Bronchial epithelial cell (primary cell): Measurements from ENCODE around the gene ARL5C. TPM values are rescaled to one million over a fixed set of nuclear protein-coding genes. Genes with fewer than 3 reads are reported as not detected.

ENCODE experiments used
- DNase-seq: peaks from one replicate; pipeline ENCODE4 v3.0.0-alpha.2; 2010; ENCODE audit warnings: low read depth
- FAIRE-seq: peaks from 2 replicates; lab custom pipeline; 2011; peaks lifted over from hg19 to GRCh38; lab: Jason Lieb, UNC
- H3K27me3 ChIP-seq: 2 replicates; pipeline ENCODE4 v1.5.1; 2011; ENCODE audit warnings: low read length; ENCODE audit not compliant: control insufficient read depth, insufficient read depth
- H3K36me3 ChIP-seq: 2 replicates; pipeline ENCODE4 v1.5.1; 2011; ENCODE audit warnings: low read length; ENCODE audit not compliant: control insufficient read depth, insufficient read depth
- H3K4me3 ChIP-seq: 2 replicates; pipeline ENCODE4 v1.5.1; 2011; ENCODE audit warnings: mild to moderate bottlenecking, low read depth, low read length, control low read depth
- CTCF ChIP-seq: IDR thresholded peaks from 2 replicates; pipeline ENCODE4 v1.5.1; 2011; ENCODE audit warnings: mild to moderate bottlenecking, moderate library complexity, low read length, control low read depth, inconsistent platforms; ENCODE audit not compliant: insufficient read depth, severe bottlenecking
- total RNA-seq: library from RNA; depleted of rRNA; stranded (reverse); fragments of >200 nt; gene quantifications from 2 replicates; pipeline ENCODE4 v1.2.1, GENCODE V29; 2014

Gene ARL5C, protein sequence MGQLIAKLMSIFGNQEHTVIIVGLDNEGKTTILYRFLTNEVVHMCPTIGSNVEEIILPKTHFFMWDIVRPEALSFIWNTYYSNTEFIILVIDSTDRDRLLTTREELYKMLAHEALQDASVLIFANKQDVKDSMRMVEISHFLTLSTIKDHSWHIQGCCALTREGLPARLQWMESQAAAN
- total RNA-seq = not detected in 2 replicates

GRCh38 chr17:39165841-39166349 lies at the start of gene ARL5C:
Gene ARL5C, minus strand, starts transcription at chr17:39166161. Its CDS starts 401 bp downstream, at chr17:39165760.
- FAIRE-seq = no peak
- no peak for TF ChIP-seq CTCF

GRCh38 chr17:39213852-39214251 lies 47.9 kb upstream of the ARL5C start:
- TF ChIP-seq CTCF = no peak
- H3K36me3 ChIP-seq = no peaks in the 10 kb centered on the region
- H3K27me3 ChIP-seq = no peaks in the 10 kb centered on the region
- FAIRE-seq (no peak), DNase-seq (peak; percentile 59)
- H3K4me3 ChIP-seq = no peak overlapping the region

More at GRCh38 chr17:39165841-39166349, at the start of gene ARL5C:
- no peak for DNase-seq
- H3K27me3 ChIP-seq = peaks cover 5% of the 10 kb centered on the region
- H3K4me3 ChIP-seq = peak within 1 kb of the TSS; percentile 22
- H3K36me3 ChIP-seq = no peaks in the 10 kb centered on the region

- Histone ChIP-seq H3K36me3 (no peaks in the 10 kb centered on the region), H3K27me3 (no peaks in the 10 kb centered on the region), H3K4me3 (no peak overlapping the region)
- no peak for FAIRE-seq
- DNase-seq = peak; percentile 22
- no peak for TF ChIP-seq CTCF
Observed at GRCh38 chr17:39212841-39213480, 47.0 kb upstream of the ARL5C start.

- Histone ChIP-seq H3K36me3 (no peaks in the 10 kb centered on the region), H3K4me3 (no peak overlapping the region), H3K27me3 (no peaks in the 10 kb centered on the region)
- FAIRE-seq (no peak), DNase-seq (no peak)
- TF ChIP-seq CTCF = no peak
Observed at GRCh38 chr17:39212195-39212810, 46.3 kb upstream of the ARL5C start.

GRCh38 chr17:39210093-39210434 lies 44.1 kb upstream of the ARL5C start:
- DNase-seq = no peak
- FAIRE-seq = no peak
- no peak for TF ChIP-seq CTCF
- no peaks in the 10 kb centered on the region for H3K27me3 ChIP-seq
- peak overlapping the region; percentile 23 for H3K4me3 ChIP-seq
- no peaks in the 10 kb centered on the region for H3K36me3 ChIP-seq
